Non-pigmented ciliary epithelial cell (primary cell): ENCODE data around the gene ORC5.
"Not testable (repeated sequence)": the region's sequence is repeated elsewhere in the genome, so short reads cannot be mapped to it uniquely, and the experiment has no call there.

ENCODE experiments used
- DNase-seq: peaks from one replicate; pipeline ENCODE4 v3.0.0-alpha.2; 2010; ENCODE audit warnings: low read depth

The ORC5 gene

DNA sequence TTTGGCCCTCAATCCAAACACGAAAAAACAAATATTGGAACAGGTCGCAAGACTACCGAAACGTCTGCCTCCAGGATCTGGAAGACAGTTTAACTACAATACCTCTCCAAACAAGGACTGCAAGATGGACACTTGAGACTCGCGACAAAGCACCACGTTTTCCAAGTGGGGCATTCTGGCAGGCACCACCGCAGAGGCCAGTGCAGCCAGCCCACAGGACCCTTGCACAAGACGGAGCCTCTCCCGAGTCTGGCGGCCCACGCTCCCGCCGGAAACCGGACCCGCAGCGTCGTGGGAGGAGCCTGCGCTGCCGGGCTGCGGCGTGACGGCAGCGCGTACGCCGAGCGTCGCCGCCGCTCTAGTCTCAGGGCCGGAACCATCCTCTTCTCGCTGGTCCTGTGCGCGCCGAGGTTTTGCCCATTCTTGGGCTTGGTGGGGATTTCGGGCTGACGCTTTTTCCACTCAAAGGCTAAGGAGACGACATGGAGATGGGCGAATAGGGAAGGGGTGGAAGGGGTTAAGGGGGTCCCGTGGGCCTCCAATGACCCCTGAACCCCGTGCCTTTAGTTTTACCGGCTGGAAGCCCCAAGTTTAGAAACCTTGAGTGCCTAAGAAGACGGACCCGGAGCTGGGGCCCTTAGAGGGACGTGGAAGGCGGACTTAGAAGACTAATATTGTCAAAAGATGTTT, at the start of gene ORC5:
Gene ORC5, minus strand, starts transcription at position 283 of the 690 bp plus-strand sequence. Its CDS starts 109 bp downstream, at position 174.
- no peak for DNase-seq

DNA sequence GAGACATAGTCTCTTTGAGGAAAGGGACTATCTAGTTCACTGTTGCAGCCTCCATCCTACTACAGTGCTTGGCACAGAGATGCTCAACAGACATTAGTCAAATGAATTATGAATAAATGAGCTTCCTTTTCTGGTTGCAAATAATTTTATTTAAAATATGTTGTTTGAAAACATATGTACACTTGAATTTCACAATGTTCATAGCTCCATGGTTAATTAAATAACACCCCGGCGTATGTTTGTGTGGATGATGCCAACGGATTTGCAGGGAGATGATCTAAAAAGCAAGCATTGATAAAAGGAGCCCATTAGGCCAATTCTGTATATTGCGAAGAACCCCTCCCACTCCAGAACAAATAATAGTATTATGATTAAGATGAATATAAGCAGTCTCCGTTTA, 47.8 kb upstream of the ORC5 start:
- no peak for DNase-seq

DNA sequence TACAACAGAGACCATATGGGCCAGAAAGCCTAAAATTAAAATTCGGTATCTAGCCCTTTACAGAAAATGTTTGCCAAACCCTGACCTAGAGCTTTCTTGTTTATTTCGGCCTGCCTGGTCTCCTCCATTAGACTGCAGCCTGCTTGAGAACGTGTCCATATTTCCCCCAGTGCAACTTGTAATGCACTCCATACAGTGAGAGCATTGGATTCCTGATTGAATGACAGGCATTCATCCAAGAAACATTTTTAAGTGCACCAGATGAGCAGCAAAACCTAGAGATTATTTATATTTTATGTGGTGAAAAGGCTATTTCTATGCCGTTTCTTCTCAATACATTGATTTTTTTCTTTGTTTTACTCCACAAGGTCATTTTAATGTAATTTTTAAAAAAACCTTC, 47.4 kb upstream of the ORC5 start:
- no peak for DNase-seq

GRCh38 chr7:104254696-104255095, 46.9 kb upstream of the ORC5 start:
- DNase-seq, result no peak

DNA sequence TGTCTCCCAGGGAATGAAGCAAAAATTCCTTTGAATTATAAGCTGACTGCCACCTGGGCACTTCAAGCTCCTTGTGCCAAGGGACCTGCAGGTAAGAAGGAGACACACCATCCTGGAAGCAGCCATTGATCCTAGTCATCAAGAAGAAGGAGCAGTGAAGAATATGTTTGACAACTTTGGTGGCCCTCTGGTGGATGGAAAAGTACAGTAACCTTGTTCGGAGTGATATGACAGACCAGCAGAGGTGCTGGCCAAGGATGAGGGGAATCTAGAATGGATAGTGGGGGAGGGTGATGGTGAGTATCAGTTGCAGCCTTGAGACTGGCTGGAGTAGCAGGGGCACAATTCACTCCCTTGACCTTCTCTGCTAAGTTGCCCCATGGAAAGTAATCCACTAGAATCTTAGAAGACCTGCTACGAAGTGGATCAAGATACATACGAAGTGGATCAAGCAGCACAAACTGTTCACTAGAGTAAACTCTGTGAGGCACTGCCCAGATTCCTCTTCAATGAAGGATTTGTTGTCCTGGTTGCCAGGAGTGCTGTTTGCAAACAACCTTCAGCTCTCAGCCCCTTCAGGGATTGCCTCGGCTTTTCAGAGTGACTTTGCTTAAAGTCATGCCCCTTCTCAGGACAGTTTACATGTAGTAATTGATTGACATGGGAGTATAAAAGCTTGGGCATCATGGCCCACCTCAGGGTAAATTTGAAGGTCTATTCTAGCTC, 44.8 kb upstream of the ORC5 start:
- no peak for DNase-seq

DNA sequence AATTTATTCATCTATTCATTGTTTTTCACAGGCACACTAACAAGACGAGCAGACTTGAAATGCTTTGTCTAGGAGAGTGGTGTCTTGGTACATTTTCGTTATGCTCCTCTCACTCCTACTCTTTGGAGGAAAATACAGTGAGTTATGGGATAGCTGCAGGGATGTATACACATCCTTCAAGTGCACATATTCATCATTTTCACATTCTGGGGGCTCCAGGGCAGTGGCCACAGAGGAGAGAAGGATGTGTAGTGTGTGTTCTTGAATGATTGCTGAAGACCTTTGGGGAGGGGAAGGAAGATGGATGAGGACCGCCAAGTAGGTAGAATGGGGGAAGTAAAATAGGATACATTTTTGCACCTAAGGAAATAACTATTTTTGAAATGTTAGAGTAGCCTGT, 34.8 kb upstream of the ORC5 start:
- DNase-seq, result no peak

GRCh38 chr7:104241538-104242209, 33.9 kb upstream of the ORC5 start:
- DNase-seq, result no peak

GRCh38 chr7:104241135-104241534, 33.3 kb upstream of the ORC5 start:
- DNase-seq, result no peak

DNA sequence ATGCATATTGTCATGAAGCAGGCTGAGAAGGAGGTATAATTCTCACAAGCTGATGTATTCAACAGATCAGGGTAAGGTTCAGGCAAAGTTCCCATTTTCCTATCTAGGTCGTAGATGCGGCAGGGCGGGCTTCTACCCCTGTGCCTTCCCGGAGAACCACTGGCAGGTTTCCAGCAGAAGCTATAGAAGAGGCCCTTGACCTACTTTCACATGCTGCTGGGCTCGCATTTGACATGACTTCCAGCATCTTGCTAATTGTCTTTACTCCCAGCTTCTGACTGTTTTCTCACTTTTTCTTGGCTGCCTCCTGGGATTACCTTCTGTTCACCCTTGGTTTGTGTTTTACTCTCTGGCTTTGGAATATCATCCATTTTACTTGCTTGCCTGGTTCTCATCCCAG, 32.6 kb upstream of the ORC5 start:
- no peak for DNase-seq

DNA sequence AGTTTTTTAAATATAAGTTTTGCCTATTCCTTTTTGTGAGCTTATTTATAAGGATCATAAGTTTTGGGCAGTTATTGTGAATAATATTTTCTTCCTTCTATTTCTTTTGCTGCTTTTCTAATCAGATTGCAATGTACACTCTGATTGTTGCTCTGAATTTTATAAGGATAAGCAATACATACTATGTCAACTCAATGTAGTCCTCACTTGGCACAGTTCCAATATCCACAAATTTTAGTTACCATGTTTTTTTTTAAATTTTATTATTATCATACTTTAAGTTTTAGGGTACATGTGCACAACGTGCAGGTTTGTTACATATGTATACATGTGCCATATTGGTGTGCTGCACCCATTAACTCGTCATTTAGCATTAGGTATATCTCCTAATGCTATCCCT, 27.2 kb upstream of the ORC5 start:
- DNase-seq, result not testable (repeated sequence)

DNA sequence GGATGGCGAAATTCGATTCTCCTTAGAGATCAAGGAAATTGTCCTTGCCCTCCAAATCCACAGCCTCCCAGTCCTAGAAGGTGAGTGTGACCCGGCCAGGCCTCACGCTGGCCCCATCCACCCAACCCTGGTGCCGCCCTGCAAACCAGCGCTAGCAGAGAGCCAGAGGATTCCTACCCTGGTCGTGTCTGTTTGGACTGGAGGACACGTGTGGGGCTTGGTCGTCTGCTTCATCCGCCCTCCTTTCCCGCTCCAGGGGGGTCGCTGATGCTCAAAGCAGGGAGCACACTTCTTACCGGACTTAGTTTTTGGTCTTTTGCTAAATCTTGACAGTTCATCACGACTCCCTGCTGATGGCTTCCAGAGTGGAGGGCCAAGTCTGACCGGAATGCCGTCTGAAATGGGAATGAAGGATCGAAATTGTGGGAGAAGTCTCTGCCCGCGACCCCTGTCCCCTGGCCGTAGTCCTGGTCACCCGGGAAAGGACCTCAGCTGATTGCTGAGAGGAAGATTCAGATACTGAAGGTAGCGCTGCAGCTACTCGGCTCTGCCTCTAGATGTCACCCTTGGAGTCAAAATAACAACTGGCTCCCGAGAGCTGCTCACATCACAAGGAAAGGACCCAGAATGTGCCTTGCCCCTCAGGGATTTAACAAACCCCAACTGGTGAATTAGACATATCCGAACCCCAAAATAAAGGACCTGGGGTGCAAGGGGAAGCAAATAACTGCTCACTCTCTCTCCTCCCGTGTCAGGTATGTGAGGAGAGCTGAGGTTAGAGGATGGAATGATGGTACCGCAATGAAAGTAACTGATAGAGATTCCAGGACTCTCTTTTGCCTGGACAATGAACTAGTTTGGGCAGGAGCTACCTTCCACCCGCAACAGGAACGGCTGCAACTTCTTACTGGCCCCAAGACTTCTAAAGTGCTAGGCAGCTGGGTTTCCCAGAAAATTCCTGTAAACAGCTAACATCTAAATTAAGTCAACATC, 23.5 kb upstream of the ORC5 start:
- DNase-seq, result no peak

DNA sequence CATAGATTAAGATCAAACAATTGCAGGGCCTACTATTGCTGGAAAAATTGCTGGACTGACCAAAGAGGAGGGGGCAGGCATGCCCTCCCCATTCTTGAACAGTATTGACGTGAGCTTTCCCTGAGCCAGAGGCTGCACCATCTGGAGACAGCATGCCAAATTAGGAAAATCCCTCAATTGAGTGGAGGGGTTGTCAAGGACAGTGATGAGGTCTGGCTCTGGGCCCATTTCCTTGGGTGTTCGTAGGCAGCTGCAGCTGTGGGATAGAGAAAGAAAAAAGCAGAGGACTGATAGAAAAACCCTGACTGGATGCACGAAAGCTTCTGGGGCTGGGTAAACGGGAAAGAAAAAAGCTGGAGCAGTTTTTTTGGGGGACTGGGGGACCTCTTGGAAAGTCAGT, 22.8 kb upstream of the ORC5 start:
- DNase-seq, result no peak

- no peak for DNase-seq
Observed at GRCh38 chr7:104228442-104228841, 20.6 kb upstream of the ORC5 start.

DNA sequence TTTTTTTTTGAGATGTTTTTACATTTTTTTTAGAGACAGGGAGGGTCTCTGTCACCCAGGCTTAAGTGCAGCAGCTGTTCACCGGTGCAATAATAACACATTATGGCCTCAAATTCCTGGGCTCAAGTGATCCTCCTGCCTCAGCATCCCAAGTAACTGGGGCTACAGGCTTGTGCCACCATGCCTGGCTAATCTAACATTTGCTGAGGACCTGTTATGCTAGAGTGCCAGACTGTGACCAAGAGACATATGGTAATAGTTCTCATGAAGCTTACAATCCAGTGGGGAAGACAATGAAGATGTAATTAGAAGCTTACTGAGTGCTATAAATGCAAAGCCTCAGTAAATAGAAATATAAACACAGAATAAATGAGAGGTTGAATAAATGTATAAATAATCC, 17.6 kb upstream of the ORC5 start:
- DNase-seq, result no peak

GRCh38 chr7:104217620-104218019, 9.8 kb upstream of the ORC5 start:
- no peak for DNase-seq

DNA sequence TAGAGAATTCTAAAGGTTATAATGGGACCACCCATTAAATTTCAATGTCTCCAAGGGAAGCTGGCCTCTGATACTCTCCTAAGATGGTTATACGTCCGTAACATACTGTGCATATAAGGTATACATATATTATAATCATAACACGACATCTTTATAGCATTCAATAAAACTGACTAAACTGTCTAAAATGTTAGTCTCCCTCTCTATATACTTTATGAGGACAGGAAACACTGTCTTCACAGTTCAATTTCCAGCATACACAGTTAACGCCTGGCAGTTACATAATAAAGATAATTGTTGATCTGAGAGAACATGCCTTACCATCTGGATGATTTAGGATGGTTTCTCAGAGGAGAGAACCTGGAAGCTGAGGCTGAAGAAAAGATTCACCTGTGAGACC, 1.2 kb upstream of the ORC5 start:
- DNase-seq, result no peak

DNA sequence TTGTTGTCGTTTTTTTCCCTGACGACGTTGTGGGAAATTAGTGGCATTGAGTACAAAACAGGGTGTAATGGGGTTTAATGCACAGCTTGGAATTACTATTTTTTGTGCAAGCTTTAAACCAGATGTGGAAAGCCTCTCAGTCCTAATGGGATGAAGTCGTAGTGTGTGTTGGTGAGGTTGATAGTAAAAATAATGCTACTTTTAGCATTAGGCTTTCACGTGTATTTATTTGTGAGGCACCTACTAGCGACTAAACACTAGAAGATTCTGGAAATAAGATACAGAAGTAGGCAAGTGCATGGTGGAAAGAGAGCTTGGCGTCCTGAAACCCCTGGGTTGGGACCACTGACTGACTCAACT, 588 bp upstream of the ORC5 start:
- no peak for DNase-seq

DNA sequence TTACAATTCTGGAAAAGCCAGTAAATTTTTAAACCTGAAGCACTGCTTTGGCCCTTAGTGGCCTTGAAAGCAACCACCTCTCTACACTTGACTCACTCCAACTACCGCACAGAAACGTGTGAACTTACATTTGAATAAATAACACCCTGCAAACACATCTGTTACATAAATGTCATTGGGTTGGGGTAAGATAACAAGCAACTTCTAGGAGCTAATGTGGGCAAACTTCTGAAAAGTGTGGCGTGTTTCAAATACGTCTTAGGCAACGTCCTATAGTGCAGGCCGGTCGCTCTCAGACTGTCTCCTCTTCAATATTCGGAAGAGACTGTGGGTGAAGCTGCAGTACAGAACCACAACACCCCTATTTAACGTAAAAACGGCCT, 474 bp downstream of the ORC5 start:
- DNase-seq, result no peak

DNA sequence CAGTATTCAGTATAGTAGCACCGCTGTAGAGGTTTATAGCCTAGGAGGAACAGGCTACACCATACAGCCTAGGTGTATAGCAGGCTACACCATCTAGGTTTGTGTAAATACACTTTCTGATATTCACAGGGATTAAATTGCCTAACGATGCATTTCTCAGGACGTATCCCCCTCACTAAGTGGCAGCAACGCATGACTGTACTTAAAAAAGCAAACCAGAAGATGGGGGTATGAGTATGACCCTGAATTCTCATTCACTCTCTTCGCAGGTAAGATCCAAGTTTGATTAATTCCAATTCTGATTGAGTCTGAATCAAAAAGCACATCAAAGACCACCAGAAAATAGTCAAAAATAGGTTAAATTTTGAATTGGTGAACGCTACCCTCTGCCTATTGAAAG, 972 bp downstream of the ORC5 start:
- no peak for DNase-seq

DNA sequence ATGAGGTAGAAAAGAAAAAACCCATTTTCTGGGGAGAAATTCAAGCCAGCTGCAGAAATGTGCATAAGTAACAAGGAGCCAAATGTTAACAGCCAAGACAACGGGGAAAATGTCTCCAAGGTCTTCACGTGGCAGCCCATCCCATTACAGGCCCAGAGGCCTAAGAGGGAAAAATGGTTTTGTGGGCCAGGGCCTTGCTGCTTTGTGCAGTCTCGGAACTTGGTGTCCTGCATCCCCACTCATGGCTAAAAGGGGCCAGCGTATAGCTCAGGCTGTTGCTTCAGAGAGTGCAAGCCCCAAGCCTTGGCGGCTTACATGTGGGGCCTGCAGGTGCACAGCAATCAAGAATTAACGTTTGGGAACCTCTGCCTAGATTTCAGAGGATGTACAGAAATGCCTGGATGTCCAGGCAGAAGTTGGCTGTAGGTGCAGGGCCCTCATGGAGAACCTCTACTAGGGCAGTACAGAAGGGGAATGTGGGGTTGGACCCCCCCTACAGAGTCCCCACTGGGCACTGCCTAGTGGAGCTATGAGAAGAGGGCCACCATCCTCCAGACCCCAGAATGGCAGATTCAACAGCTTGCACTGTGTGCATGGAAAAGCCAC, 9.0 kb downstream of the ORC5 start:
- no peak for DNase-seq

- no peak for DNase-seq
Observed at GRCh38 chr7:104196161-104196560, 11.7 kb downstream of the ORC5 start.

- DNase-seq, result no peak
Observed at GRCh38 chr7:104192434-104192833, 15.4 kb downstream of the ORC5 start.
